IMR-90 (cell line): ENCODE measurements around the gene PRDX4.
A peak's percentile ranks its signal among the peaks of the same experiment; 100 is the strongest.

Experiments used
- CTCF ChIP-seq: conservative IDR thresholded peaks from 2 replicates; pipeline ENCODE4 v1.5.1; 2012; ENCODE audit warnings: mild to moderate bottlenecking, low read depth, low read length, improper control_type of control experiment
- POLR2A ChIP-seq: IDR thresholded peaks from 2 replicates; pipeline ENCODE4 v1.6.1; 2012; ENCODE audit warnings: mild to moderate bottlenecking, low read depth, low read length
- RAD21 ChIP-seq: IDR thresholded peaks from 2 replicates; pipeline ENCODE4 v1.6.1; 2012; ENCODE audit warnings: low read length, improper control_type of control experiment
- RFX5 ChIP-seq: IDR thresholded peaks from 2 replicates; pipeline ENCODE4 v1.8.0; 2012; ENCODE audit warnings: low read depth, mild to moderate bottlenecking, low read length, moderate library complexity

GRCh38 chrX:23633834-23634580 lies 33.3 kb upstream of the PRDX4 start:
- TF ChIP-seq POLR2A (no peak), CTCF (0 out of 2 replicates have a peak, but pooled peaks have one; percentile 23), RAD21 (peak; percentile 32; the same call in 1 of the 2 replicates), RFX5 (no peak)
